Left hindlimb (tissue), 1 donor: ENCODE data around the gene MYOF.
"Not testable (repeated sequence)": the region's sequence is repeated elsewhere in the genome, so short reads cannot be mapped to it uniquely, and the experiment has no call there.

Source experiments
- DNase-seq: peaks from one replicate; pipeline ENCODE4 v3.0.0-alpha.2; 2018

MYOF gene

GRCh38 chr10:93452143-93452542, 30.0 kb downstream of the MYOF start:
- no peak for DNase-seq

GRCh38 chr10:93451244-93451947, 30.7 kb downstream of the MYOF start:
- DNase-seq, result no peak

- no peak for DNase-seq
Observed at GRCh38 chr10:93447970-93448369, 34.2 kb downstream of the MYOF start.

DNA sequence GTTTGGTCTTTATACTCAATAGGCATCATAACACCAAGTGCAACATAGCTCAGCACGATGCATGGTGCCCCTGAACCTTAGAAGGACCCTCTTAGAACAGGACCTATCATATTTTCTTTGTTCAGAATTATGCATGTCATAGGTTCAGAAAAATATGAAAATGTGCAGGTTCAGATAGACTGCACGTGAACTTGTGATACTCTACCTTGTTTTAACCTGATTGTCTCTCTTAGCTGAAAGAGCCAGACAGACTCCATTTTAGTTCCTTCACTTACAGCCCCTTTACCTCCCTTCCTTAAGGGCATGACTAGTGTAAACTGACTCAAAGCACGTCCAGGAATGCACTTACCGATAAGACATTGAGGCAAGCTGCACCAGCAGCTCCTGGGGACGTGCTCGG, 35.1 kb downstream of the MYOF start:
- DNase-seq, result no peak

DNA sequence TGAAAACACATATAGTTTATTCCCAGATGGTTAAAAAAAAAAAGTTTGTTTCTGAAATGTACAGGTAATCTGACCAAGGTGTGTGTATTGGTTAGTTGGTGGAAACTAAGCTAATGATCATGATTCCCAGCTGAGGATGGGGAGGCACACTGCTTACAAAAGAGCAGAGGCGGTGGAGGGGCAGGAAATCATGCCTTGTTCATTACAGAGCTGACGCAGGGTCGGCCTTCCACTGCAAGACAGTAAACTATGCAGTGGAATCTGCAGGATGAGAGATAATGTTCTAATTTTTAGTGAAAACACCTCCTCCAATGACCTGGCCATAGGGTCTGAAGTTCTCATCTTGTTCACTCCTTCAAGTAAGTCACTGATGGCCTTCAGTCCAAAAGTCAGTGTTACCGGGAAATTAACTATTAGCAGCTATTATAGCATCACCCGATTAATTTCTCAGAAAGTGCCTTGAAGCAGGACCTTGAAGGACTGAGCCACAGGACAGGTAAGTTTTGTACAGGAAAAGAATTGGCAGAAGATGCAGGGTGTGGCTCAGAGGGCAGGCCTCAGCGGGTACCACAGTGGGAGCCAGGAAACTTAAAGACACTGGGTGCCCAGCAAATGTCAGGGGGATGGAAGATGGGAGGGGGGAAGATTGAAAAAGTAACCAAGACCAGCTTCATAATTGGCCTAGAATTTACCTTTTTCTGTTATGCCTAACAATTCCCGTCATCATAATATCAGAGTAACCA, 36.0 kb downstream of the MYOF start:
- no peak for DNase-seq

GRCh38 chr10:93445097-93445960, 36.8 kb downstream of the MYOF start:
- peak; percentile 95 for DNase-seq

- no peak for DNase-seq
Observed at GRCh38 chr10:93443481-93443880, 38.7 kb downstream of the MYOF start.

GRCh38 chr10:93442721-93443120, 39.4 kb downstream of the MYOF start:
- DNase-seq, result not testable (repeated sequence)

DNA sequence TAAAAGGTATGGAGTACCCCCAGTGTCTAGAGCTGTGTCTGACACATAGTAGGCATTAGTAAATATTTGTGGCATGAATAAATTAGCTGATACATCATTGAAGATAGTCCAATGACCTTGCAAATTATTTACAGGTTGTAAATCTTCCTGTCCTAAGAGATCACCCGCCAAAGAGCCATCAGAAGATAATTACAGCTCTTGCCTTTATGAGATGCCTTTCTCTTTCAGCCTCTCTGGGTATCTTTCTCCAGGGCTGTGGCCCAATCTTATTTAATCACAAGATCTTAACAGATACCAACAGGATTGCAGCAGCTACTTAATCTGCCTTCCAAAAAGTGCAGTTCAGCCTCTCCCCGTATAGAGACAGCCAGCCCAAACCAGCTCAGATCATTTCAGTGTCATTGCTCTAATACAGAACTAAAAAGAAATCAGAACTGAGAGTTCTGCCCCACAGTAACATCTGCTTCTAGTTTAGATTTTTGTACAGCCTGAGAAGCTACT, 41.5 kb downstream of the MYOF start:
- DNase-seq, result no peak

DNA sequence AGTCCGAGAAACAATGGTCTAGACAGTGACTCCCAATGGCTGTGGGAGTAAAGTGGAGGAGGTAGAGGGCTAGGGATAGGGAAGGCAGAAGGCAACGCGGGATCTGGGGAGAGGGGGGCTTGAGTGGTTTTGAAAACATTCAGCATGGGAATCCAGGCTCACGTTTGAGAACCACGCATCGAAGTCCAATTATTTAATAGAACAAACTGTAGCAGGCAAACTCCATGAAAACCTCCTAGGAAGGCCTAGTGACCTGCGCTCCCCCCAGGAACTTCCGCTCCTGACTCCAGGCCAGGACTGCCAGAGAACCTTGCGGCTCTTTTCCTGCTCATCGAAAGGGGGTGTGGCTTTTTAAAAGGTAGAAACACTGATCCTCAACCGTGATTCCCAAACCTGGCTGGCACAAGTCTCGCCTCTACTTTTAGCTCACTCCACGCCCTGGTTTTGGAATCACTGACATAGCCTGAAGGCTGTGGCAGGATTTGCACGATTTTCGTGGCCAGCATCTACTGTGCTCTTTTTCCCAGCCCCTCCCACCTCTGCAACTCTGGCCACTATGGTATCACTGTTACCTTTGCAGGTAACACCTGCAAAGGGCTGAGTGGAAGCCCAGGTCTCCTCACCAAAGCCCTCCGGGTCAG, 43.4 kb downstream of the MYOF start:
- peak; percentile 53 for DNase-seq

DNA sequence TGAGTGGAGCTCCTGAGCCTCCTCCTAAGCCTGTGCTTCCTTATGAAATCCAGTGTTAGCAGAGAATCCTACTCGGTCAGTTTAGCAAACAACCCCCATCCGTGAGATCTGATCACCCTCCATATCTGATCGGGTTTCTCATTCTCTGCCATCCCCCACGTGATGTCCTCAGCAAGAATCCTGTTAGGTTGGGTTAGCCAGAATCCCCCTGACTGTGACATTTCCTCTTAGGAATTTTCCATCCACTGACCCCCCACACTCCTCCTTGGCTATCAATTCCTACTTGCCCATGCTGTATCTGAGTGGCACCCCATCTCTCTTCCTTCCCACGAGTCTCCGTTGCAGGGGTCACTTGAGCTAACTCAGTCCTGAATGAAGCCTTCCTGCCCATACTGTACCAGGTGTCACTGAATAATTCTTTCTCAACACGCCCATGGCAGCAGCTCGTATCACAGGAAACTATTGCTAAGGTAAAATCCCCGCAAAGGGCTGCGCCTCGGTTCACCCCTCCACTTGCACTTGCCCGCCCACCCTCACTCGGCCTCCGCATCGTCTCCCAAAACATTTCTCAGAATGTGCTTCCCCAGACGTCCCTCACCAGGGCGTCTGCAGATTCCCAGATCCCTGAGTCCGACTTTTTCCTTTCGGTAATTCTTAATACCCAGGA, 44.1 kb downstream of the MYOF start:
- peak; percentile 42 for DNase-seq

GRCh38 chr10:93437086-93437945, 44.8 kb downstream of the MYOF start:
- DNase-seq, result peak; percentile 88

GRCh38 chr10:93436591-93437085, 45.5 kb downstream of the MYOF start:
- DNase-seq, result peak; percentile 86

GRCh38 chr10:93435621-93436397, 46.3 kb downstream of the MYOF start:
- no peak for DNase-seq

- no peak for DNase-seq
Observed at GRCh38 chr10:93434991-93435491, 47.1 kb downstream of the MYOF start.

DNA sequence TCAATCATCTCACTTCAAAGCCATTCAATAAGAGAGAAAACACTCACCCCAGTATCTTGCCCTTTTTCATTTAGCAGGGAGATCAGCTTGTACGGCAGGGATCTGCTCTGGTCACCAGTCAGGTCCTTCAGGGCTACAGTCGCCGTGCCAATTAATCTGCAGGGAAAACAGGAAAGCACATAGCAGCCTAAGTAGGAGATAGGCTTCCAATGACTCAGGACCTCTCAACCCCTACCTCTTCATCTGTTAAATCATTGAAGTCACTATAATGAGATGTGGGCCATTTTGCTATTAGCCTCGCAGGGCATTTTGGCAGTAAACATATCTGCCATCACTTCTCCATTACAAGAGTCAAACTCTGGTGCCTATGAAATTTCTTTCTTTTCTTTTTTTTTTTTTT, 50.8 kb downstream of the MYOF start:
- no peak for DNase-seq

- no peak for DNase-seq
Observed at GRCh38 chr10:93425861-93426260, 56.3 kb downstream of the MYOF start.

- no peak for DNase-seq
Observed at GRCh38 chr10:93422118-93422517, 60.0 kb downstream of the MYOF start.

DNA sequence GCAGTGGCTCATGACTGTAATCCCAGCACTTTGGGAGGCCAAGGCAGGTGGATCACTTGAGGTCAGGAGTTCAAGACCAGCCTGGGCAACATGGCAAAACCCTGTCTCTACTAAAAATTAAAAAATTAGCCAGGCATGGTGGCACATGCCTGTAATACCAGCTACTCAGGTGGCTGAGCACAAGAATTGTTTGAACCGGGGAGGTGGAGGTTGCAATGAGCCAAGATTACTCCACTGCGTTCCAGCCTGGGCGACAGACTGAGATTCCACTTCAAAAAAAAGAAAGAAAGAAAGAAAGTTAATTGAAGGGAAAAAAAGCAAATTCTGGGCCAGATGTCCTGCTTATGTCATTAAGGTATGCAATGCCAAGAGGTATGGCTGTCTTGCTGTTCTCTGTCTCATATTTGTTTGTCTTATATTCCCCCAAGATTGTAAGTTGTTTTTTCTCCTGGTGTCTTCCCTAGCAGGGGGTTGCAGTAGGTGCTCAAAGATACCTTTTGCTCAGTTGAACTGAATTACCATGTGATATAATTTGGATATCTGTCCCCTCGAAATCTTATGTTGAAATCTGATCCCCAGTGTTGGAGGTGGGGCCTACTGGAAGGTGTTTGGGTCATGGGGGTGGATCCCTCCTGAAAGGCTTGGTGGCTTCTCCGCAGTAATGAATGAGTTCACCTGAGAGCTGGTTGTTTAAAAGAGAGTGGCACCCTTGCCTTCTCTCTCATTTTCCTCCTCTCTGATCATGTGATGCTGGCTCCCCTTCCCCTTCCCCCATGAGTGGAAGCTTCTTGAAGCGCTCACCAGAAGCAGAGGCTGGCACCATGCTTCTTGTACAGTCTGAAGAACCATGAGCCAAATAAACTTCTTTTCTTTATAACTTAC, 60.9 kb downstream of the MYOF start:
- DNase-seq, result no peak
